Keratinocyte (primary cell): ENCODE data around the gene CLEC19A. TPM values are rescaled to one million over a fixed set of nuclear protein-coding genes. Genes with fewer than 3 reads are reported as not detected.
"Not testable (repeated sequence)": the region's sequence is repeated elsewhere in the genome, so short reads cannot be mapped to it uniquely, and the experiment has no call there.

Experiments
- DNase-seq: peaks from one replicate; pipeline ENCODE4 v3.0.0-alpha.2; 2011; ENCODE audit warnings: low read depth, missing footprints, low spot score
- FAIRE-seq: peaks from 2 replicates; lab custom pipeline; 2011; peaks lifted over from hg19 to GRCh38; lab: Jason Lieb, UNC
- H2AFZ ChIP-seq: 2 replicates; pipeline ENCODE4 v1.6.0; 2012; ENCODE audit warnings: low read length, control low read depth, inconsistent platforms; ENCODE audit not compliant: control insufficient read depth
- H3K27ac ChIP-seq: 2 replicates; pipeline ENCODE4 v1.5.1; 2011; ENCODE audit warnings: low read length; ENCODE audit not compliant: control insufficient read depth, insufficient read depth
- H3K27me3 ChIP-seq: 3 replicates; pipeline ENCODE4 v1.6.0; 2011; ENCODE audit warnings: low read length; ENCODE audit not compliant: control insufficient read depth, insufficient read depth; ENCODE audit errors: extremely low read depth
- H3K36me3 ChIP-seq, 2 experiments: 2 replicates in 1 of 2; 3 replicates in 1 of 2; pipeline ENCODE4 v1.5.1; 2011; ENCODE audit warnings: low read length in 2 of 2, mild to moderate bottlenecking in 1 of 2; ENCODE audit not compliant: control insufficient read depth in 2 of 2, insufficient read depth in 2 of 2; ENCODE audit errors: extremely low read depth in 1 of 2
- H3K4me1 ChIP-seq: 3 replicates; pipeline ENCODE4 v1.5.1; 2011; ENCODE audit warnings: low read length; ENCODE audit not compliant: control insufficient read depth, insufficient read depth; ENCODE audit errors: extremely low read depth
- H3K4me2 ChIP-seq: 3 replicates; pipeline ENCODE4 v1.6.0; 2011; ENCODE audit warnings: low read depth, low read length; ENCODE audit not compliant: control insufficient read depth, insufficient read depth; ENCODE audit errors: extremely low read depth
- H3K4me3 ChIP-seq, 3 experiments: fragments of 200-600 bp in 1 of 3; sonication (generic) in 1 of 3; 2 replicates in 2 of 3; 3 replicates in 1 of 3; pipeline ENCODE4 v1.5.1; 2011 to 2016; ENCODE audit warnings: low read length in 3 of 3, mild to moderate bottlenecking in 3 of 3, control low read depth in 2 of 3, inconsistent platforms in 1 of 3, low read depth in 1 of 3, mixed read lengths in 1 of 3, mixed run types in 1 of 3, moderate library complexity in 1 of 3; ENCODE audit not compliant: control insufficient read depth in 2 of 3, insufficient read depth in 2 of 3; ENCODE audit errors: extremely low read depth in 1 of 3
- H3K79me2 ChIP-seq: 2 replicates; pipeline ENCODE4 v1.6.0; 2012; ENCODE audit warnings: low read length; ENCODE audit not compliant: control insufficient read depth, insufficient read depth
- H3K9ac ChIP-seq: 3 replicates; pipeline ENCODE4 v1.6.0; 2011; ENCODE audit warnings: low read length; ENCODE audit not compliant: control insufficient read depth, insufficient read depth; ENCODE audit errors: extremely low read depth
- H3K9me1 ChIP-seq: 3 replicates; pipeline ENCODE4 v1.6.0; 2011; ENCODE audit warnings: low read length; ENCODE audit not compliant: control insufficient read depth, insufficient read depth; ENCODE audit errors: extremely low read depth
- H3K9me3 ChIP-seq: 2 replicates; pipeline ENCODE4 v1.5.1; 2012; ENCODE audit warnings: low read depth, low read length; ENCODE audit not compliant: control insufficient read depth
- H4K20me1 ChIP-seq: 3 replicates; pipeline ENCODE4 v1.6.0; 2011; ENCODE audit warnings: low read length; ENCODE audit not compliant: control insufficient read depth, insufficient read depth; ENCODE audit errors: extremely low read depth
- CTCF ChIP-seq, 3 experiments: IDR thresholded peaks in 1 of 3; conservative IDR thresholded peaks in 1 of 3; optimal IDR thresholded peaks in 1 of 3; 2 replicates in 2 of 3; 3 replicates in 1 of 3; pipeline versions ENCODE3 to v1.5.1; 2011; ENCODE audit warnings: low read length in 3 of 3, mild to moderate bottlenecking in 3 of 3, moderate library complexity in 2 of 3, control low read depth in 1 of 3, inconsistent platforms in 1 of 3; ENCODE audit not compliant: insufficient read depth in 2 of 3; ENCODE audit errors: extremely low read depth in 1 of 3
- EZH2 ChIP-seq: IDR thresholded peaks from one replicate; pipeline ENCODE4 v1.6.1; 2012; ENCODE audit warnings: inconsistent platforms, mild to moderate bottlenecking, low read length, moderate library complexity
- dilution Hi-C: fragments of 300-500 bp; cut with MboI; formaldehyde crosslinking; loops from one replicate; pipeline ENCODE4 v1.7.0; 2020; ENCODE audit warnings: low sequenced_read_pairs; ENCODE audit not compliant: extremely low pct_ligation_motif_present
- polyA plus RNA-seq, 5 experiments: library from polyadenylated mRNA; depleted of rRNA in 3 of 5; stranded (reverse) in 3 of 5; stranded (forward) in 1 of 5; unstranded in 1 of 5; fragments of >200 nt; gene quantifications; 1 replicate in 1 of 5; 2 replicates in 3 of 5; 3 replicates in 1 of 5; pipeline versions ENCODE4 v1.2.1 to v1.2.3, GENCODE V29; 2011 to 2012; ENCODE audit warnings: missing spikeins in 2 of 5, low read depth in 1 of 5, low replicate concordance in 1 of 5

The CLEC19A gene
- polyA plus RNA-seq, 1 donor (not counting 4 experiments of a cell fraction or from before 2014, with no cell fraction given): not detected

GRCh38 chr16:19315889-19316433, 30.4 kb downstream of the CLEC19A start:
- Histone ChIP-seq H3K4me2 (no peak overlapping the region), H4K20me1 (no peaks in the 10 kb centered on the region), H3K9me1 (no peaks in the 10 kb centered on the region), H3K9ac (no peak overlapping the region), H2AFZ (no peak overlapping the region), H3K36me3 (no peaks in the 10 kb centered on the region), H3K9me3 (no peaks in the 10 kb centered on the region), H3K4me3 (no peak overlapping the region), H3K27me3 (no peaks in the 10 kb centered on the region), H3K27ac (no peak overlapping the region), H3K4me1 (no peaks in the 10 kb centered on the region), H3K79me2 (no peaks in the 10 kb centered on the region)
- no peak for TF ChIP-seq CTCF (optimal IDR thresholded peaks at IDR 0.05 in 1 of 3, IDR thresholded peaks at IDR 0.05 in 1 of 3, conservative IDR thresholded peaks at IDR 0.05 in 1 of 3; ENCODE audit: extremely low read depth in 1 of 3, insufficient read depth in 2 of 3, low read length in 3 of 3)
- no peak for TF ChIP-seq EZH2
- dilution Hi-C loops: no loop called here
- DNase-seq (no peak), FAIRE-seq (no peak)

GRCh38 chr16:19316846-19317245, 31.3 kb downstream of the CLEC19A start:
- H3K4me3 ChIP-seq: no peak overlapping the region
- H3K27ac ChIP-seq: no peak overlapping the region
- H2AFZ ChIP-seq: no peak overlapping the region
- no peaks in the 10 kb centered on the region for H3K79me2 ChIP-seq
- DNase-seq (no peak), FAIRE-seq (no peak)
- no peak for TF ChIP-seq CTCF (optimal IDR thresholded peaks at IDR 0.05 in 1 of 3, IDR thresholded peaks at IDR 0.05 in 1 of 3, conservative IDR thresholded peaks at IDR 0.05 in 1 of 3; ENCODE audit: extremely low read depth in 1 of 3, insufficient read depth in 2 of 3, low read length in 3 of 3)
- TF ChIP-seq EZH2: no peak
- dilution Hi-C loops: no loop called here
- H4K20me1 ChIP-seq: no peaks in the 10 kb centered on the region
- H3K4me2 ChIP-seq: no peak overlapping the region
- no peaks in the 10 kb centered on the region for H3K36me3 ChIP-seq
- H3K27me3 ChIP-seq: no peaks in the 10 kb centered on the region
- no peak overlapping the region for H3K9ac ChIP-seq
- H3K9me1 ChIP-seq: no peaks in the 10 kb centered on the region
- H3K9me3 ChIP-seq: no peaks in the 10 kb centered on the region
- H3K4me1 ChIP-seq: no peaks in the 10 kb centered on the region

GRCh38 chr16:19321186-19321585, 35.7 kb downstream of the CLEC19A start:
- FAIRE-seq, H3K4me2 ChIP-seq, H3K9ac ChIP-seq, H3K27me3 ChIP-seq, H3K36me3 ChIP-seq, H4K20me1 ChIP-seq, H3K27ac ChIP-seq, H3K9me3 ChIP-seq, H3K4me3 ChIP-seq, H3K79me2 ChIP-seq, DNase-seq, H3K4me1 ChIP-seq, H3K9me1 ChIP-seq, H2AFZ ChIP-seq: not testable (repeated sequence)
- dilution Hi-C loops: loop anchor here (5.0 kb wide), 1 partner anchor 84 kb away; no protein-coding TSS in a partner anchor
